Caco-2 (cell line): Measurements from ENCODE around the gene PSMG2. TPM values are rescaled to one million over a fixed set of nuclear protein-coding genes. Genes with fewer than 3 reads are reported as not detected.

Source experiments
- BruUV-seq: library from RNA; stranded (reverse); fragments of 400-500 nt; replicated peaks from 2 replicates; lab custom pipeline; 2021; lab: Mats Ljungman, UMichigan
- CTCF ChIA-PET: fragments of 300-600 bp; sonication (Branson Sonifier 250); formaldehyde crosslinking; loops from one replicate; lab custom pipeline; 2022; ENCODE audit warnings: antibody characterized with exemption; lab: Charles Lee
- POLR2A ChIA-PET: fragments of 300-600 bp; sonication (Branson Sonifier 250); formaldehyde crosslinking; loops from one replicate; lab custom pipeline; 2022; ENCODE audit warnings: antibody characterized with exemption; lab: Charles Lee
- DNase-seq, 2 experiments: peaks; one replicate each; pipeline versions ENCODE4 v3.0.0 to v3.0.0-alpha.2; 2020 to 2022
- H3K27me3 ChIP-seq: replicated peaks from 2 replicates; pipeline ENCODE4 v1.6.0; 2011; ENCODE audit warnings: low read length; ENCODE audit not compliant: control insufficient read depth, insufficient read depth
- H3K36me3 ChIP-seq: 2 replicates; pipeline ENCODE4 v1.5.1; 2011; ENCODE audit warnings: low read length; ENCODE audit not compliant: control insufficient read depth, insufficient read depth
- H3K4me1 ChIP-seq: fragments of 250-450 bp; sonication (Bioruptor Pico); 2 replicates; pipeline ENCODE4 v1.5.1; 2020; ENCODE audit warnings: mild to moderate bottlenecking
- H3K4me3 ChIP-seq: 2 replicates; pipeline ENCODE4 v1.5.1; 2011; ENCODE audit warnings: low read depth, mild to moderate bottlenecking, control low read depth, low read length
- H3K9me3 ChIP-seq: fragments of 250-450 bp; sonication (Bioruptor Pico); 2 replicates; pipeline ENCODE4 v1.5.1; 2020; ENCODE audit warnings: mild to moderate bottlenecking, moderate library complexity
- H3K27ac Mint-ChIP-seq: one replicate; pipeline ENCODE4 v1.8.0; 2022; ENCODE audit warnings: mixed read lengths; ENCODE audit not compliant: unreplicated experiment
- H3K27me3 Mint-ChIP-seq: one replicate; pipeline ENCODE4 v1.8.0; 2022; ENCODE audit warnings: mixed read lengths; ENCODE audit not compliant: insufficient read depth, unreplicated experiment
- H3K36me3 Mint-ChIP-seq: one replicate; pipeline ENCODE4 v1.8.0; 2022; ENCODE audit warnings: mild to moderate bottlenecking, mixed read lengths; ENCODE audit not compliant: insufficient read depth, unreplicated experiment
- H3K4me1 Mint-ChIP-seq: one replicate; pipeline ENCODE4 v1.8.0; 2022; ENCODE audit warnings: low read depth, mixed read lengths; ENCODE audit not compliant: unreplicated experiment
- H3K4me3 Mint-ChIP-seq: one replicate; pipeline ENCODE4 v1.8.0; 2022; ENCODE audit warnings: mild to moderate bottlenecking, moderate library complexity, mixed read lengths; ENCODE audit not compliant: unreplicated experiment
- H3K9me3 Mint-ChIP-seq: one replicate; pipeline ENCODE4 v1.8.0; 2022; ENCODE audit warnings: mixed read lengths; ENCODE audit not compliant: unreplicated experiment
- intact Hi-C: fragments of 100-400 bp; cut with micrococcal nuclease; formaldehyde crosslinking; loops from one replicate; pipeline ENCODE4 v1.10.0; 2022; ENCODE audit not compliant: unreplicated experiment
- total RNA-seq: library from RNA; stranded (reverse); gene quantifications from 2 replicates; pipeline ENCODE4 v1.2.3, GENCODE V29; 2022
- TF ChIP-seq, protein P1 (sequence below), 2 experiments: fragments of 200-600 bp in 1 of 2; IDR thresholded peaks; 1 replicate in 1 of 2; 2 replicates in 1 of 2; pipeline versions ENCODE4 v1.5.1 to v1.8.0; 2011 to 2022; ENCODE audit warnings: antibody characterized with exemption in 1 of 2, control low read depth in 1 of 2, inconsistent platforms in 1 of 2, low read depth in 1 of 2, low read length in 1 of 2, mild to moderate bottlenecking in 1 of 2, moderate library complexity in 1 of 2; ENCODE audit not compliant: insufficient read depth in 1 of 2, severe bottlenecking in 1 of 2, unreplicated experiment in 1 of 2

Gene PSMG2
- total RNA-seq, 1 experiment from 2014 or later, result 108 TPM

- no peaks in the 10 kb centered on the region; the same call in 1 of the 2 replicates for H3K9me3 ChIP-seq
- H3K4me3 Mint-ChIP-seq, result no peak overlapping the region
- TF ChIP-seq, protein P1, sequence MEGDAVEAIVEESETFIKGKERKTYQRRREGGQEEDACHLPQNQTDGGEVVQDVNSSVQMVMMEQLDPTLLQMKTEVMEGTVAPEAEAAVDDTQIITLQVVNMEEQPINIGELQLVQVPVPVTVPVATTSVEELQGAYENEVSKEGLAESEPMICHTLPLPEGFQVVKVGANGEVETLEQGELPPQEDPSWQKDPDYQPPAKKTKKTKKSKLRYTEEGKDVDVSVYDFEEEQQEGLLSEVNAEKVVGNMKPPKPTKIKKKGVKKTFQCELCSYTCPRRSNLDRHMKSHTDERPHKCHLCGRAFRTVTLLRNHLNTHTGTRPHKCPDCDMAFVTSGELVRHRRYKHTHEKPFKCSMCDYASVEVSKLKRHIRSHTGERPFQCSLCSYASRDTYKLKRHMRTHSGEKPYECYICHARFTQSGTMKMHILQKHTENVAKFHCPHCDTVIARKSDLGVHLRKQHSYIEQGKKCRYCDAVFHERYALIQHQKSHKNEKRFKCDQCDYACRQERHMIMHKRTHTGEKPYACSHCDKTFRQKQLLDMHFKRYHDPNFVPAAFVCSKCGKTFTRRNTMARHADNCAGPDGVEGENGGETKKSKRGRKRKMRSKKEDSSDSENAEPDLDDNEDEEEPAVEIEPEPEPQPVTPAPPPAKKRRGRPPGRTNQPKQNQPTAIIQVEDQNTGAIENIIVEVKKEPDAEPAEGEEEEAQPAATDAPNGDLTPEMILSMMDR (IDR thresholded peaks at IDR 0.05; ENCODE audit: insufficient read depth in 1 of 2, low read depth in 1 of 2, low read length in 1 of 2, severe bottlenecking in 1 of 2, unreplicated experiment in 1 of 2), result no peak
- no peaks in the 10 kb centered on the region for H3K9me3 Mint-ChIP-seq
- H3K36me3 Mint-ChIP-seq, result peaks cover 5% of the 10 kb centered on the region
- H3K4me1 ChIP-seq, result peaks cover 8% of the 10 kb centered on the region; the same call in 1 of the 2 replicates
- intact Hi-C loops, result loop anchor here (2.0 kb wide), 1 partner anchor 14 kb away; no protein-coding TSS in a partner anchor
- BruUV-seq, result no TSS peak
- no peaks in the 10 kb centered on the region for H3K27me3 ChIP-seq
- no peaks in the 10 kb centered on the region for H3K36me3 ChIP-seq
- H3K27ac Mint-ChIP-seq, result no peak overlapping the region
- no peaks in the 10 kb centered on the region for H3K27me3 Mint-ChIP-seq
- H3K4me1 Mint-ChIP-seq, result no peaks in the 10 kb centered on the region
- no peak for DNase-seq
- ChIA-PET POLR2A (no interaction called here), CTCF (interaction anchor here (1.4 kb wide), 1 partner anchor 189 kb away, joined by 5 read pairs; no protein-coding TSS in a partner anchor)
- H3K4me3 ChIP-seq, result no peak overlapping the region
These were observed 42.4 kb downstream of the PSMG2 start for GRCh38 chr18:12745095-12745795.

GRCh38 chr18:12747530-12748315, 44.9 kb downstream of the PSMG2 start:
- TF ChIP-seq, protein P1 (IDR thresholded peaks at IDR 0.05; ENCODE audit: insufficient read depth in 1 of 2, low read depth in 1 of 2, low read length in 1 of 2, severe bottlenecking in 1 of 2, unreplicated experiment in 1 of 2), result no peak
- Histone ChIP-seq H3K36me3 (no peaks in the 10 kb centered on the region), H3K9me3 (no peaks in the 10 kb centered on the region), H3K4me3 (no peak overlapping the region), H3K27me3 (no peaks in the 10 kb centered on the region), H3K4me1 (no peaks in the 10 kb centered on the region)
- no TSS peak for BruUV-seq
- H3K9me3 Mint-ChIP-seq, result no peaks in the 10 kb centered on the region
- H3K36me3 Mint-ChIP-seq, result peaks cover 5% of the 10 kb centered on the region
- ChIA-PET POLR2A (no interaction called here), CTCF (no interaction called here)
- no peaks in the 10 kb centered on the region for H3K27me3 Mint-ChIP-seq
- intact Hi-C loops, result no loop called here
- no peak for DNase-seq
- no peaks in the 10 kb centered on the region for H3K4me1 Mint-ChIP-seq
- H3K27ac Mint-ChIP-seq, result no peak overlapping the region
- no peak overlapping the region for H3K4me3 Mint-ChIP-seq

GRCh38 chr18:12748671-12749070, 45.8 kb downstream of the PSMG2 start:
- Mint-ChIP-seq H3K4me3 (no peak overlapping the region), H3K36me3 (peaks cover 5% of the 10 kb centered on the region), H3K27me3 (no peaks in the 10 kb centered on the region), H3K4me1 (no peaks in the 10 kb centered on the region), H3K27ac (peak overlapping the region; percentile 45), H3K9me3 (no peaks in the 10 kb centered on the region)
- H3K36me3 ChIP-seq, result no peaks in the 10 kb centered on the region
- no TSS peak for BruUV-seq
- ChIA-PET POLR2A (no interaction called here), CTCF (no interaction called here)
- intact Hi-C loops, result no loop called here
- no peak for DNase-seq
- TF ChIP-seq, protein P1 (IDR thresholded peaks at IDR 0.05; ENCODE audit: insufficient read depth in 1 of 2, low read depth in 1 of 2, low read length in 1 of 2, severe bottlenecking in 1 of 2, unreplicated experiment in 1 of 2), result no peak
- no peaks in the 10 kb centered on the region for H3K4me1 ChIP-seq
- no peaks in the 10 kb centered on the region for H3K9me3 ChIP-seq
- no peak overlapping the region for H3K4me3 ChIP-seq
- H3K27me3 ChIP-seq, result no peaks in the 10 kb centered on the region
